ENCODE data around the gene CLDN5.

- no peak for TF ChIP-seq CTCF (IDR thresholded peaks at IDR 0.05)
- no peak for TF ChIP-seq EP300 (IDR thresholded peaks at IDR 0.05)
These were observed 16.7 kb downstream of the CLDN5 start for GRCh38 chr22:19507534-19507861.
